ENCODE data around the gene PXN.

GRCh38 chr12:120222288-120222832 lies 43.2 kb downstream of the PXN start:
- TF ChIP-seq CTCF (IDR thresholded peaks at IDR 0.05; ENCODE audit: poor library complexity, severe bottlenecking) (no peak), REST (IDR thresholded peaks at IDR 0.05; ENCODE audit: borderline replicate concordance) (no peak), RAD21 (conservative IDR thresholded peaks at IDR 0.05) (no peak), EP300 (conservative IDR thresholded peaks at IDR 0.05; ENCODE audit: poor library complexity, severe bottlenecking) (no peak), EZH2 (IDR thresholded peaks at IDR 0.05; ENCODE audit: borderline replicate concordance, insufficient read depth, low read length, poor library complexity, severe bottlenecking) (no peak), POLR2AphosphoS5 (IDR thresholded peaks at IDR 0.05) (no peak)
